SK-N-SH (cell line): ENCODE measurements around the gene AKR1C2. TPM values are rescaled to one million over a fixed set of nuclear protein-coding genes. Genes with fewer than 3 reads are reported as not detected.
"Not testable (repeated sequence)": the region's sequence is repeated elsewhere in the genome, so short reads cannot be mapped to it uniquely, and the experiment has no call there.

Source experiments
- CTCF ChIA-PET: fragments of 300-600, 350-600 bp; formaldehyde crosslinking; extraction: SDS; loops from one replicate; lab custom pipeline; 2021; lab: Yijun Ruan, JAX
- POLR2A ChIA-PET: fragments of 350-600 bp; sonication (Branson Sonifier 250); formaldehyde crosslinking; extraction: SDS; loops from one replicate; lab custom pipeline; 2020; ENCODE audit warnings: antibody characterized with exemption, inconsistent platforms; lab: Yijun Ruan, JAX
- DNase-seq: peaks from one replicate; pipeline ENCODE4 v3.0.0; 2012
- H2AFZ ChIP-seq: fragments of 200-600 bp; sonication (generic); 2 replicates; pipeline ENCODE4 v1.8.1; 2016; ENCODE audit warnings: antibody characterized with exemption, mild to moderate bottlenecking, low read depth
- H3F3A ChIP-seq: fragments of 200-600 bp; sonication (generic); replicated peaks from 2 replicates; pipeline ENCODE3; 2016; ENCODE audit warnings: antibody characterized with exemption, mild to moderate bottlenecking; ENCODE audit not compliant: insufficient read depth
- H3K27ac ChIP-seq, 2 experiments: fragments of 200-500 bp in 1 of 2; fragments of 200-600 bp in 1 of 2; sonication (Bioruptor generic) in 1 of 2; sonication (generic), shearing (Covaris generic) in 1 of 2; 2 replicates each; pipeline versions ENCODE4 v1.5.1 to v1.6.1; 2014 to 2016; ENCODE audit warnings: low read depth in 2 of 2, inconsistent platforms in 1 of 2, low read length in 1 of 2, mild to moderate bottlenecking in 1 of 2, mixed read lengths in 1 of 2
- H3K27me3 ChIP-seq: fragments of 200-600 bp; sonication (generic), shearing (Covaris generic); 2 replicates; pipeline ENCODE4 v1.6.1; 2016; ENCODE audit warnings: mixed run types; ENCODE audit not compliant: insufficient read depth
- H3K36me3 ChIP-seq, 2 experiments: fragments of 200-500 bp in 1 of 2; fragments of 200-600 bp in 1 of 2; sonication (Bioruptor generic) in 1 of 2; sonication (generic) in 1 of 2; replicated peaks in 1 of 2; 2 replicates each; pipeline versions ENCODE3 to v1.5.1; 2014 to 2016; ENCODE audit warnings: low read length in 1 of 2, mild to moderate bottlenecking in 1 of 2; ENCODE audit not compliant: insufficient read depth in 2 of 2, control insufficient read depth in 1 of 2
- H3K4me1 ChIP-seq, 2 experiments: fragments of 200-500 bp in 1 of 2; fragments of 200-600 bp in 1 of 2; sonication (Bioruptor generic) in 1 of 2; sonication (generic), shearing (Covaris generic) in 1 of 2; 2 replicates each; pipeline versions ENCODE4 v1.5.1 to v1.6.1; 2014 to 2016; ENCODE audit warnings: low read depth in 1 of 2, low read length in 1 of 2, mixed run types in 1 of 2; ENCODE audit not compliant: insufficient read depth in 2 of 2, control insufficient read depth in 1 of 2
- H3K4me2 ChIP-seq: fragments of 200-600 bp; sonication (generic), shearing (Covaris generic); 2 replicates; pipeline ENCODE4 v1.6.1; 2017; ENCODE audit warnings: mixed run types
- H3K4me3 ChIP-seq, 2 experiments: fragments of 200-500 bp in 1 of 2; fragments of 200-600 bp in 1 of 2; sonication (Bioruptor generic) in 1 of 2; sonication (generic), shearing (Covaris generic) in 1 of 2; 2 replicates each; pipeline versions ENCODE4 v1.5.1 to v1.8.1; 2014 to 2016; ENCODE audit warnings: low read depth in 2 of 2, inconsistent platforms in 1 of 2, low read length in 1 of 2, mild to moderate bottlenecking in 1 of 2, mixed read lengths in 1 of 2, moderate library complexity in 1 of 2
- H3K79me2 ChIP-seq: fragments of 200-600 bp; sonication (generic); 2 replicates; pipeline ENCODE4 v1.8.1; 2017; ENCODE audit warnings: mild to moderate bottlenecking; ENCODE audit not compliant: insufficient read depth
- H3K9ac ChIP-seq: fragments of 200-600 bp; sonication (generic); 2 replicates; pipeline ENCODE4 v1.6.1; 2017; ENCODE audit warnings: mixed run types
- H3K9me2 ChIP-seq: fragments of 200-600 bp; sonication (generic); 2 replicates; pipeline ENCODE4 v1.6.1; 2017; ENCODE audit warnings: mixed run types
- H3K9me3 ChIP-seq: fragments of 200-600 bp; sonication (generic); 2 replicates; pipeline ENCODE4 v1.6.1; 2017; ENCODE audit warnings: mixed run types, mild to moderate bottlenecking, moderate library complexity
- H4K20me1 ChIP-seq: fragments of 200-600 bp; sonication (generic); 2 replicates; pipeline ENCODE4 v1.6.1; 2017; ENCODE audit warnings: mild to moderate bottlenecking, mixed run types; ENCODE audit not compliant: insufficient read depth
- WGBS: methylation state at CpG from one replicate; pipeline ENCODE4 v1.1.6; 2017; ENCODE audit warnings: low lambda C conversion rate; 5-methylcytosine and 5-hydroxymethylcytosine counted together
- polyA plus RNA-seq, 3 experiments: library from polyadenylated mRNA; depleted of rRNA; stranded (reverse); fragments of >200 nt; gene quantifications; 2 replicates each; pipeline ENCODE4 v1.2.3, GENCODE V29; 2012

The AKR1C2 gene
- polyA plus RNA-seq, 1 of the 3 experiments (the other 2 are of a cell fraction), result not detected

GRCh38 chr10:4963815-4964154, 39.9 kb downstream of the AKR1C2 start:
- H3K9ac ChIP-seq, H4K20me1 ChIP-seq, H3K4me1 ChIP-seq, H3K4me3 ChIP-seq, H3K9me2 ChIP-seq, H3K27ac ChIP-seq, H3K79me2 ChIP-seq, H3K36me3 ChIP-seq, H2AFZ ChIP-seq, H3K9me3 ChIP-seq, H3K27me3 ChIP-seq, H3K4me2 ChIP-seq, H3F3A ChIP-seq, DNase-seq, POLR2A ChIA-PET, CTCF ChIA-PET: not testable (repeated sequence)
- WGBS, result 41% methylated on average over 4 of the region's 4 CpGs

GRCh38 chr10:4962876-4963814, 40.5 kb downstream of the AKR1C2 start, which contains the start of gene AKR1C1:
Gene AKR1C1 (plus strand): TSS chr10:4963415. CDS start chr10:4963445, 30 bp downstream.
- H3F3A ChIP-seq, H3K36me3 ChIP-seq, H3K4me1 ChIP-seq, H3K27ac ChIP-seq, H3K4me2 ChIP-seq, CTCF ChIA-PET, H3K9me2 ChIP-seq, H3K4me3 ChIP-seq, H3K9me3 ChIP-seq, H4K20me1 ChIP-seq, H3K9ac ChIP-seq, H3K27me3 ChIP-seq, DNase-seq, POLR2A ChIA-PET, H3K79me2 ChIP-seq, H2AFZ ChIP-seq: not testable (repeated sequence)
- WGBS, result 32% methylated on average over 6 of the region's 7 CpGs

GRCh38 chr10:4962308-4962707, 41.3 kb downstream of the AKR1C2 start:
- H3K9ac ChIP-seq, POLR2A ChIA-PET, H3K27me3 ChIP-seq, H3K4me3 ChIP-seq, H3K79me2 ChIP-seq, DNase-seq, H3K36me3 ChIP-seq, H3K9me3 ChIP-seq, H2AFZ ChIP-seq, H3F3A ChIP-seq, H4K20me1 ChIP-seq, H3K27ac ChIP-seq, H3K4me2 ChIP-seq, CTCF ChIA-PET, H3K9me2 ChIP-seq, H3K4me1 ChIP-seq: not testable (repeated sequence)
- 36% methylated on average over 1 of the region's 1 CpG for WGBS

DNA sequence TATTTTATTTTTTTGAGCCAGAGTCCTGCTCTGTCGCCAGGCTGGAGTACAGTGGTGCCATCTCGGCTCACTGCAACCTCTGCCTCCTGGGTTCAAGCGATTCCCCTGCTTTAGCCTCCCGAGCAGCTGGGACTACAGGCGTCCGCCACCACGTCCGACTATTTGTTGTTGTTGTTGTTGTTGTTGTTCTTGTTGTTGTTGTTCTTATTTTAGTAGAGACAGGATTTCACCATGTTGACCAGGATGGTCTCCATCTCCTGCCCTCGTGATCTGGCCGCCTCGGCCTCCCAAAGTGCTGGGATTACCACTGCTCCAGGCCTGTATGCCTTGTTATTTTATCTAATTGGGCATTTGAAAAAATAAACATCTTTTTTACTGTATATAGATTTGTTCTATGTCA, 42.1 kb downstream of the AKR1C2 start:
- H3K27ac ChIP-seq, H3K36me3 ChIP-seq, H2AFZ ChIP-seq, POLR2A ChIA-PET, H4K20me1 ChIP-seq, H3K9ac ChIP-seq, H3K4me3 ChIP-seq, H3K4me2 ChIP-seq, H3K9me2 ChIP-seq, H3K9me3 ChIP-seq, H3K79me2 ChIP-seq, DNase-seq, H3F3A ChIP-seq, CTCF ChIA-PET, H3K4me1 ChIP-seq, H3K27me3 ChIP-seq: not testable (repeated sequence)
- 72% methylated on average over 11 of the region's 11 CpGs for WGBS

GRCh38 chr10:4956955-4957645, 46.6 kb downstream of the AKR1C2 start:
- H3K9me2 ChIP-seq, CTCF ChIA-PET, H3K79me2 ChIP-seq, H3K27me3 ChIP-seq, DNase-seq, H3K4me3 ChIP-seq, H3K4me1 ChIP-seq, H2AFZ ChIP-seq, H3K4me2 ChIP-seq, H3K9ac ChIP-seq, H3K36me3 ChIP-seq, H3F3A ChIP-seq, H4K20me1 ChIP-seq, POLR2A ChIA-PET, H3K9me3 ChIP-seq, H3K27ac ChIP-seq: not testable (repeated sequence)
- 29% methylated on average over 5 of the region's 5 CpGs for WGBS

DNA sequence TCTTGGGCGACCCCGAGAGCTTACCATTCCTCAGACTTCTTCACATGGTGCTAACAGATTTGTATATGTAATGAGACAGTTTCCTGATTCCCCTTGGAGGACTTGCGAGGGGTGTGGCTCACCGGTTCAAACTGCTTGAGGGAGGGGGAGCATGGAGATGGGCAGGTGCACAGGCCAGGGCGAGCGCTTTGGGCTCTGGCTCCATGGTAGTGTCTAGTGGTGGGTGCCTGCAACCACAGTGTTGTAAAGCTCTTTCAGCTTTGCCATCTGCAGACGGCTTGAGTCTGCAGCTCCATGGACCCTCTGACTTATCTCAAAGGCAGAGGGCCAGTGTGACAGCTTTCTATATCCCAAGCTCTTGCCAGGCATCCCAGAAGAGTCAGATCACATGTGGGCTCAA, 47.6 kb downstream of the AKR1C2 start:
- POLR2A ChIA-PET, H3K4me1 ChIP-seq, H3F3A ChIP-seq, H3K27ac ChIP-seq, H3K36me3 ChIP-seq, H2AFZ ChIP-seq, H3K9me3 ChIP-seq, H4K20me1 ChIP-seq, H3K9me2 ChIP-seq, H3K4me2 ChIP-seq, H3K27me3 ChIP-seq, DNase-seq, CTCF ChIA-PET, H3K4me3 ChIP-seq, H3K9ac ChIP-seq, H3K79me2 ChIP-seq: not testable (repeated sequence)
- 53% methylated on average over 3 of the region's 7 CpGs for WGBS
